ENCODE results near the gene MAL. TPM values are rescaled to one million over a fixed set of nuclear protein-coding genes. Genes with fewer than 3 reads are reported as not detected.

MAL gene
- polyA plus RNA-seq, 1 of the 3 experiments (the other 2 are of a cell fraction), result not detected

DNA sequence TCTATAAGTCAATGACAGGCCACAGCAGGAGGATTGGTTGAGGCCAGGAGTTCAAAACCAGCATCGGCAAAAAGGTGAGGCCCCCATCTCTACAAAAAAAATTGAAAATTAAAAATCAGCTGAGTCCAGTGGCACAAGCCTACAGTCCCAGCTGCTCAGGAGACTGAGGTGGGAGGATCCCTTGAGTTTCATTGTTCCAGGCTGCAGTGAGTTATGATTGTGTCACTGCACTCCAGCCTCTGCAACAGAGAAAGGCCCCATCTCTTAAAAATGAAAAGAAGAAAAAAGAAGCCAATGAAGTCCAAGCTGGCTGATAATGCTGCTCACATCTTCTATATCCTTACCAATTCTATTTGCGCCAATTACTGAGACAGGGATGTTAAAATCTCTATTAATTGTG is 57.0 kb downstream of the MAL start:
- Histone ChIP-seq H3K36me3 (replicated peaks in 1 of 2; ENCODE audit: control insufficient read depth in 1 of 2, insufficient read depth in 2 of 2, low read length in 1 of 2) (peaks cover 17 to 25% of the 10 kb centered on the region in 2 experiments), H3K9ac (no peak overlapping the region), H3K9me3 (no peaks in the 10 kb centered on the region), H3K27ac (ENCODE audit: low read depth in 2 of 2, low read length in 1 of 2) (no peak overlapping the region), H2AFZ (ENCODE audit: low read depth) (no peak overlapping the region), H3K4me1 (ENCODE audit: control insufficient read depth in 1 of 2, insufficient read depth in 2 of 2, low read depth in 1 of 2, low read length in 1 of 2) (no peaks in the 10 kb centered on the region), H3K4me3 (ENCODE audit: low read depth in 2 of 2, low read length in 1 of 2) (no peak overlapping the region), H3K9me2 (no peaks in the 10 kb centered on the region), H3F3A (replicated peaks; ENCODE audit: insufficient read depth) (no peaks in the 10 kb centered on the region), H3K79me2 (ENCODE audit: insufficient read depth) (no peaks in the 10 kb centered on the region), H4K20me1 (ENCODE audit: insufficient read depth) (no peaks in the 10 kb centered on the region), H3K27me3 (ENCODE audit: insufficient read depth) (peaks cover 18% of the 10 kb centered on the region), H3K4me2 (no peak overlapping the region)
- TF ChIP-seq MEF2A (IDR thresholded peaks at IDR 0.05; ENCODE audit: borderline replicate concordance, low read depth) (no peak), TAF1 (IDR thresholded peaks at IDR 0.05; ENCODE audit: borderline replicate concordance, low read depth, low read length) (no peak), GATA2 (CRISPR knock-in tag; IDR thresholded peaks at IDR 0.05) (no peak), TEAD4 (IDR thresholded peaks at IDR 0.05; ENCODE audit: borderline replicate concordance, insufficient read depth) (no peak), ELF1 (IDR thresholded peaks at IDR 0.05) (no peak), RAD21 (IDR thresholded peaks at IDR 0.05; ENCODE audit: low read length) (no peak), JUND (IDR thresholded peaks at IDR 0.05) (no peak), SMC3 (IDR thresholded peaks at IDR 0.05; ENCODE audit: low read depth, low read length) (no peak), EP300 (IDR thresholded peaks at IDR 0.05; ENCODE audit: borderline replicate concordance in 1 of 2, low read depth in 1 of 2, low read length in 1 of 2) (no peak)
- TF ChIP-seq, protein P1, sequence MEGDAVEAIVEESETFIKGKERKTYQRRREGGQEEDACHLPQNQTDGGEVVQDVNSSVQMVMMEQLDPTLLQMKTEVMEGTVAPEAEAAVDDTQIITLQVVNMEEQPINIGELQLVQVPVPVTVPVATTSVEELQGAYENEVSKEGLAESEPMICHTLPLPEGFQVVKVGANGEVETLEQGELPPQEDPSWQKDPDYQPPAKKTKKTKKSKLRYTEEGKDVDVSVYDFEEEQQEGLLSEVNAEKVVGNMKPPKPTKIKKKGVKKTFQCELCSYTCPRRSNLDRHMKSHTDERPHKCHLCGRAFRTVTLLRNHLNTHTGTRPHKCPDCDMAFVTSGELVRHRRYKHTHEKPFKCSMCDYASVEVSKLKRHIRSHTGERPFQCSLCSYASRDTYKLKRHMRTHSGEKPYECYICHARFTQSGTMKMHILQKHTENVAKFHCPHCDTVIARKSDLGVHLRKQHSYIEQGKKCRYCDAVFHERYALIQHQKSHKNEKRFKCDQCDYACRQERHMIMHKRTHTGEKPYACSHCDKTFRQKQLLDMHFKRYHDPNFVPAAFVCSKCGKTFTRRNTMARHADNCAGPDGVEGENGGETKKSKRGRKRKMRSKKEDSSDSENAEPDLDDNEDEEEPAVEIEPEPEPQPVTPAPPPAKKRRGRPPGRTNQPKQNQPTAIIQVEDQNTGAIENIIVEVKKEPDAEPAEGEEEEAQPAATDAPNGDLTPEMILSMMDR (IDR thresholded peaks at IDR 0.05), result no peak
- TF ChIP-seq, protein P2, sequence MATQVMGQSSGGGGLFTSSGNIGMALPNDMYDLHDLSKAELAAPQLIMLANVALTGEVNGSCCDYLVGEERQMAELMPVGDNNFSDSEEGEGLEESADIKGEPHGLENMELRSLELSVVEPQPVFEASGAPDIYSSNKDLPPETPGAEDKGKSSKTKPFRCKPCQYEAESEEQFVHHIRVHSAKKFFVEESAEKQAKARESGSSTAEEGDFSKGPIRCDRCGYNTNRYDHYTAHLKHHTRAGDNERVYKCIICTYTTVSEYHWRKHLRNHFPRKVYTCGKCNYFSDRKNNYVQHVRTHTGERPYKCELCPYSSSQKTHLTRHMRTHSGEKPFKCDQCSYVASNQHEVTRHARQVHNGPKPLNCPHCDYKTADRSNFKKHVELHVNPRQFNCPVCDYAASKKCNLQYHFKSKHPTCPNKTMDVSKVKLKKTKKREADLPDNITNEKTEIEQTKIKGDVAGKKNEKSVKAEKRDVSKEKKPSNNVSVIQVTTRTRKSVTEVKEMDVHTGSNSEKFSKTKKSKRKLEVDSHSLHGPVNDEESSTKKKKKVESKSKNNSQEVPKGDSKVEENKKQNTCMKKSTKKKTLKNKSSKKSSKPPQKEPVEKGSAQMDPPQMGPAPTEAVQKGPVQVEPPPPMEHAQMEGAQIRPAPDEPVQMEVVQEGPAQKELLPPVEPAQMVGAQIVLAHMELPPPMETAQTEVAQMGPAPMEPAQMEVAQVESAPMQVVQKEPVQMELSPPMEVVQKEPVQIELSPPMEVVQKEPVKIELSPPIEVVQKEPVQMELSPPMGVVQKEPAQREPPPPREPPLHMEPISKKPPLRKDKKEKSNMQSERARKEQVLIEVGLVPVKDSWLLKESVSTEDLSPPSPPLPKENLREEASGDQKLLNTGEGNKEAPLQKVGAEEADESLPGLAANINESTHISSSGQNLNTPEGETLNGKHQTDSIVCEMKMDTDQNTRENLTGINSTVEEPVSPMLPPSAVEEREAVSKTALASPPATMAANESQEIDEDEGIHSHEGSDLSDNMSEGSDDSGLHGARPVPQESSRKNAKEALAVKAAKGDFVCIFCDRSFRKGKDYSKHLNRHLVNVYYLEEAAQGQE (IDR thresholded peaks at IDR 0.05; ENCODE audit: low read depth, low read length), result no peak
- ChIA-PET CTCF (interaction anchor here (1.5 to 1.6 kb wide), 2 partner anchors 21 to 33 kb away, joined by 3 to 5 read pairs; no protein-coding TSS in a partner anchor), POLR2A (no interaction called here)
- DNase-seq, result no peak
- 95% methylated on average over 2 of the region's 2 CpGs for WGBS (ENCODE audit: low lambda C conversion rate)

DNA sequence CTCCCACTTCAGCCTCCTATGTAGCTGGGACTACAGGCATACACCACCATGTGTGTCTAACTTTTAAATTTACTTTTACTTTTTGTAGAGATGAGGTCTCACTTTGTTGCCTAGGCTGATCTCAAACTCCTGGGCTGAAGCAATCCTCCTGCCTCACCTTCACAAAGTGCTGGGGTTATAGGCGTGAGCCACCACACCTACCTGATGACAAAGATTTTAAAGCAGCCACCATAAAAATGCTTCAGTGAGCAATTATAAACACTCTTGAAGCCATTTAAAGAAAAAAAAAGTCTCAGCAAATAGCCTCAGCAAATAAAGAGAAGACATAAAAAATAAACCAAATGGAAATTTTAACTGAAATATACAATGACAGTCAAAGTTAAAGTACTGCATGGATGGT is 60.5 kb downstream of the MAL start:
- H3K4me1 ChIP-seq (ENCODE audit: control insufficient read depth in 1 of 2, insufficient read depth in 2 of 2, low read depth in 1 of 2, low read length in 1 of 2), result no peaks in the 10 kb centered on the region
- DNase-seq, result no peak
- H4K20me1 ChIP-seq (ENCODE audit: insufficient read depth), result no peaks in the 10 kb centered on the region
- no peak overlapping the region for H3K4me3 ChIP-seq (ENCODE audit: low read depth in 2 of 2, low read length in 1 of 2)
- no peaks in the 10 kb centered on the region for H3F3A ChIP-seq (replicated peaks; ENCODE audit: insufficient read depth)
- H3K9me3 ChIP-seq, result no peaks in the 10 kb centered on the region
- H3K36me3 ChIP-seq (replicated peaks in 1 of 2; ENCODE audit: control insufficient read depth in 1 of 2, insufficient read depth in 2 of 2, low read length in 1 of 2), result peaks cover 29 to 34% of the 10 kb centered on the region in 2 experiments
- H3K4me2 ChIP-seq, result no peak overlapping the region
- no peaks in the 10 kb centered on the region for H3K27me3 ChIP-seq (ENCODE audit: insufficient read depth)
- no peak overlapping the region for H3K27ac ChIP-seq (ENCODE audit: low read depth in 2 of 2, low read length in 1 of 2)
- no peaks in the 10 kb centered on the region for H3K79me2 ChIP-seq (ENCODE audit: insufficient read depth)
- ChIA-PET POLR2A (no interaction called here), CTCF (interaction anchor here (0.9 kb wide), 1 partner anchor 29 kb away, joined by 4 read pairs; no protein-coding TSS in a partner anchor)
- no peak overlapping the region for H3K9ac ChIP-seq
- H3K9me2 ChIP-seq, result no peaks in the 10 kb centered on the region
- WGBS (ENCODE audit: low lambda C conversion rate), result 90% methylated on average over 1 of the region's 1 CpG
- H2AFZ ChIP-seq (ENCODE audit: low read depth), result no peak overlapping the region
- TF ChIP-seq TAF1 (IDR thresholded peaks at IDR 0.05; ENCODE audit: borderline replicate concordance, low read depth, low read length) (no peak), SMC3 (IDR thresholded peaks at IDR 0.05; ENCODE audit: low read depth, low read length) (no peak), NFIC (IDR thresholded peaks at IDR 0.05; ENCODE audit: borderline replicate concordance) (no peak), ELF1 (IDR thresholded peaks at IDR 0.05) (no peak), MXI1 (IDR thresholded peaks at IDR 0.05; ENCODE audit: low read depth, low read length) (no peak), RXRA (IDR thresholded peaks at IDR 0.05; ENCODE audit: borderline replicate concordance, low read depth) (no peak), YY1 (IDR thresholded peaks at IDR 0.05; ENCODE audit: low read depth) (no peak), FOSL2 (IDR thresholded peaks at IDR 0.05; ENCODE audit: borderline replicate concordance, low read depth) (no peak)
- TF ChIP-seq, protein P3, sequence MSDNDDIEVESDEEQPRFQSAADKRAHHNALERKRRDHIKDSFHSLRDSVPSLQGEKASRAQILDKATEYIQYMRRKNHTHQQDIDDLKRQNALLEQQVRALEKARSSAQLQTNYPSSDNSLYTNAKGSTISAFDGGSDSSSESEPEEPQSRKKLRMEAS (IDR thresholded peaks at IDR 0.05; ENCODE audit: low read depth), result no peak
- TF ChIP-seq, protein P4, sequence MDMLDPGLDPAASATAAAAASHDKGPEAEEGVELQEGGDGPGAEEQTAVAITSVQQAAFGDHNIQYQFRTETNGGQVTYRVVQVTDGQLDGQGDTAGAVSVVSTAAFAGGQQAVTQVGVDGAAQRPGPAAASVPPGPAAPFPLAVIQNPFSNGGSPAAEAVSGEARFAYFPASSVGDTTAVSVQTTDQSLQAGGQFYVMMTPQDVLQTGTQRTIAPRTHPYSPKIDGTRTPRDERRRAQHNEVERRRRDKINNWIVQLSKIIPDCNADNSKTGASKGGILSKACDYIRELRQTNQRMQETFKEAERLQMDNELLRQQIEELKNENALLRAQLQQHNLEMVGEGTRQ (IDR thresholded peaks at IDR 0.05; ENCODE audit: borderline replicate concordance, low read depth, low read length), result no peak
- TF ChIP-seq, protein P2 (IDR thresholded peaks at IDR 0.05; ENCODE audit: low read depth, low read length), result no peak

All from SK-N-SH (cell line).